HG03469 (cell line): ENCODE results near the gene TPRA1.
"Not testable (repeated sequence)": the region's sequence is repeated elsewhere in the genome, so short reads cannot be mapped to it uniquely, and the experiment has no call there.

ENCODE experiments used
- ATAC-seq: cut with Tn5 transposase; IDR thresholded peaks from one replicate; pipeline ENCODE4 v1.9.1; 2021; ENCODE audit warnings: mild to moderate bottlenecking, moderate library complexity, moderate number of reproducible peaks; ENCODE audit not compliant: unreplicated experiment

TPRA1 gene

GRCh38 chr3:127616836-127617605 lies 26.5 kb upstream of the TPRA1 start:
- ATAC-seq, result no peak

DNA sequence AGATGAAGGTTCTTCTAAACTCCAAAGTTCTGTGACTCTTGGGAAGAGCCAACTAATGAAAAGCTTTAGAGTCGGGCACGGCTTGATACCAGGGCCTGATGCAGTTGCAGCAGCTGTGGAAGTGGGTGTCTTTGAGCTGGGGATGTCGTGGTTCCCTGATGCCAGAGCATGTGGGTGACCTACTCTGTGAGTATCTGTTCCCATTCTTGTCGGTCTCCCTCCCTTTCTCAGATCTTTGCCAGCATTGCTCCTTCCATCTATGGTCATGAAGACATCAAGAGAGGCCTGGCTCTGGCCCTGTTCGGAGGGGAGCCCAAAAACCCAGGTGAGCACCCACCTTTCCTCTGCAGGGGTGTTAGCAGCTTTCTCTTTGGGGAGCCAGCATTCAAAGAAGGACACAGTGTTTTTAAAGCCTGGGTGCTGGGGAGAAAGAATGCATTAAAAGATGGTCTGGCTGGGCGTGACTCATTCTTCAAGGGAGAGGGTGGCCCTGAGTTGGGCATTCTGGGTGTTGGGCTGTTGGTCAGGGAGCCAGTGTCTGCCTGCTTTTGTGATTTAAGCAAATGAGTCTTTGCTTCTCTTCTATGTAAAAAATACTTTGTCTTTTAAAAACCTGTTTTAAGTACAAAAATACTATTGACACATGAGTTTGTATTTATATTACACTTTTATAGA lies 25.2 kb upstream of the TPRA1 start:
- no peak for ATAC-seq

- ATAC-seq, result no peak
Measured at GRCh38 chr3:127614928-127615589, 24.5 kb upstream of the TPRA1 start.

GRCh38 chr3:127613406-127613805 lies 22.9 kb upstream of the TPRA1 start:
- ATAC-seq, result no peak

GRCh38 chr3:127612966-127613365 lies 22.4 kb upstream of the TPRA1 start:
- ATAC-seq, result no peak

GRCh38 chr3:127611251-127611650 lies 20.7 kb upstream of the TPRA1 start:
- no peak for ATAC-seq

- no peak for ATAC-seq
Measured at GRCh38 chr3:127610105-127610504, 19.6 kb upstream of the TPRA1 start.

GRCh38 chr3:127608362-127608718 lies 17.8 kb upstream of the TPRA1 start:
- no peak for ATAC-seq

GRCh38 chr3:127607675-127608361 lies 17.3 kb upstream of the TPRA1 start:
- no peak for ATAC-seq

DNA sequence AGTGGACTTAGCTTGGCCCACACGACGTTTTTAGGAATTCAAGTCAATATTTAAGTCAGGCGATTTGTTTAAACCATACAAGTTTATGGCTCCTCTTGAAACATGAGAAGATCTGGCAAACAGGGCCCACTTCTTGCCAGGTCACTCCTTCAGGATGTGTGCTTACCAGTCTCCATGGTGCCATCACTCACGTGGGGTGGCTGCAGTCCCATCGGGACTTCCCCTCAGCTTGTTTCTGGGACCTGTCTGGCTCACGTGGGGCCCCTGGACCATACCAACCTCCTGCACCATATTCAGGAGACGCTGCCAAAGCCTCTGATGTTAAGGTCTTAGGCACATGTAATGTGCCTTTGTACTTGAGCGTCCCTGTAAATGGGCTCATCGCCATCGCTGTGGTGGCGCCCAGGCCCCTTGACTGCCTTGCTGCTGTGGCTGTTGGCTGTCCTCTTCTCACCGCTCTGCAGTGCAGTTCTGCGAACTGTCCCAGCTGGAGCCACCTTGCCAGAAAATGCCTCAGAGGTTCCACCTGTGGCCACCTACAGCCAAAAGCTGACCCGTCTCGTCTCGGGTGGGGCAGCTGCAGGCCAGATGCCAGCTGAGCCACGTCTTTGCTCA lies 16.6 kb upstream of the TPRA1 start:
- no peak for ATAC-seq

- no peak for ATAC-seq
Measured at GRCh38 chr3:127606086-127606805, 15.7 kb upstream of the TPRA1 start.

GRCh38 chr3:127605547-127605946 lies 15.0 kb upstream of the TPRA1 start:
- not testable (repeated sequence) for ATAC-seq

GRCh38 chr3:127604546-127605165 lies 14.1 kb upstream of the TPRA1 start:
- ATAC-seq, result no peak

DNA sequence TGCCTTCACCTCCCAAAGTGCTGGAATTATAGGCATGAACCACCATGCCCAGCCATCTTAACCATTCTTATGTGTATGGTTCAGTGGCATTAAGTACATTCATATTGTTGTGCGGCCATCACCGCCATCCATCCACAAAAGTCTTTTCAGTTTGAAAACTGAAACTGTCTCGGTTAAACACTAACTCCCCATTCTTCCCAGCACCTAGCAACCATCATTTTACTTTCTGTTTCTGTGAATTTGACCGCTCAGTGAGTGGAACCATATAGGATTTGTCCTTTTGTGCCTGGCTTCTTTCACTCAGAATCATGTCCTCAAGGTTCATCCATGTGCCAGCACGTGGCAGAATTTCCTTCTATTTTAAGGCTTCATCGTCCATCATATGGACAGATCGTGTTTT lies 13.5 kb upstream of the TPRA1 start:
- ATAC-seq, result no peak

GRCh38 chr3:127600749-127601456 lies 10.4 kb upstream of the TPRA1 start:
- no peak for ATAC-seq

DNA sequence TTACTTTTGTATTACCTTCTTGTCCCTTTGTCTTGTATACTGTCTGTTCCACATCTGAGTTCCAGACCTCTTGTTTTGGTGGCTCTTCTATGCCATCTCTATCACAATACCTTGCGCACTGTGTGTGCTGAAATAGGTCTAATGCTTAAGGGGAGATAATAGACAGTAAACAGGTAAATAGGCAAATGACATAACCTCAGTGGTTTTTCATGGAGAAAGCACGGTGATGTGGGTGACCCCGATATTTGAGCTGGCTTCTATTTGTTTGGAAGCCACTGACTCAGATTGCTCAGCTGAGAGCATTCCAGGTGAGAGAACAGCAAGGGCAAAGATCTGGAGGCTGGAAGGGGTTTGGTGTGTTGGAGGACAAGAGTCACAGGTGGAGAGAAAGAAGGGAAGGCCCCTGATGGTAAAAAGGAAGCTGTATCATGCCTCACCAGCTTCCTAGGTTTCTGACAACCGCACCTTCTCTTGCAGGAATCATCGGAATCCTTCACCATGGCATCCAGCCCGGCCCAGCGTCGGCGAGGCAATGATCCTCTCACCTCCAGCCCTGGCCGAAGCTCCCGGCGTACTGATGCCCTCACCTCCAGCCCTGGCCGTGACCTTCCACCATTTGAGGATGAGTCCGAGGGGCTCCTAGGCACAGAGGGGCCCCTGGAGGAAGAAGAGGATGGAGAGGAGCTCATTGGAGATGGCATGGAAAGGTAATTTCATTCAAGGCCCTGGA lies 8.5 kb upstream of the TPRA1 start:
- ATAC-seq, result no peak

DNA sequence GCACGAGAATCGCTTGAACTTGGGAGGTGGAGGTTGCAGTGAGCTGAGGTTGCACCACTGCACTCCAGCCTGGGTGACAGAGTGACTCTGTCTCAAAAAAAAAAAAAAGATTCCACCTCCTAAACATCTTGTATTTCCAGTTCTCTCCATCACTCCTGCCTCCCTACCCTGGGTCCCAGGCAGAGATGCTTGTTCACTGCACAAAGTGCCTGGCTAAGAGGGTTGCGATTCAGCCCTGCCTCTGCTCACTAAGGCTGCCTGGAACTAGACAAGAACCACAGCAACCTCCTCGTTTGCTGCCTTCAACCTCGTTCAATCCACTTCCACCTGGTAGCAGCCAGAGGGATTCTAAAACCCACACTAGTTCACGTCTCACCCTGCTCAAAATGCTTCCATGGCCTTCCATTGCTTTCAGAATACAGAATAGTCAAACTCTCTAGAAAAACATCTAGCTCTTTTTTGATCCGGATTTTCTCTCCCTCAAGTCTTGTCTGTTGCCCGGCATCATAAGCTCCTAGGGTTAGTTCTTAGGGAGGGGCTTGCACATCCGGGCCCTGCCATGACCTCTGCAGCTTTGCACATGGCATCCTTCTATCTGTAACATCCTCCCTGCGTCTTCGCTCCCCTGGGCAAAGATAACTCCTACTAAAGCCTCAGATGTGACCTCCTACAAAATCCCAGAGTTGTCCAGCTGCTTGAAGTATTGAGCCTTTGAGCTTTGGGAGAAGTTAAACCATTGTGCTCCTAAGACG lies 6.7 kb upstream of the TPRA1 start:
- ATAC-seq, result no peak

- ATAC-seq, result no peak
Measured at GRCh38 chr3:127595303-127595702, 4.8 kb upstream of the TPRA1 start.
